ENCODE results near the gene DYNC1H1.
"Not testable (repeated sequence)": the region's sequence is repeated elsewhere in the genome, so short reads cannot be mapped to it uniquely, and the experiment has no call there.

The DYNC1H1 gene

DNA sequence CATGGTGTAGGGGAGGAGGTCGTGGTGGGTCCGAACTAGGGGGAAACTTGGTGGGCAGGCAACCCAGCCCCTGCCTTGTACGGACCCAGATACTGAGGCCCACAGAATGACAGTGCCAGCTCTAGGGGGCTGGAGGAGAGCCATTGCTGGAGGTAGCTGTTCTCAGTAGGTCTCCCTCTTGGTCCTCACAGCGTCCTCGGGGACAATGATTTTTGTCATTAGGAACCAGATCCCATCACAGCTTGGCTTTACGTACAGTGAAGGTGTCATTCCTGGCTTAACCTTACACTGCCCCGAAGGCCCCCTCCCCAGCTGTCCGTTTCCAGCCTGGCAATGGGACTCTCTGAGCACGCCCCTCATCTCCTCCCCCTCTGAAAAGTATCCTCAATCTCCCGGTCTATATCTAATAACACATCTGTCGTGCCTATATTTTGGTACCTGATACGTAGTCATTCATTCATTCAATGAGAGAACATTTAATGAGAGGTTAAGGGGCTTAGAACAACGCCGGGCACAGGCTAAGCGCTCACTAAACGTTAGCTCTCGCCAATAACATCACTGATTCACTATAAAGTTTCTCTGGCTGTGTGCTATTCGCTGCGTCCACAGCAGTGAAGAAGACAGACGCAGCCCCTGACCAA is 597 bp upstream of the DYNC1H1 start:
- no peak for DNase-seq (ENCODE audit: low spot score)

GRCh38 chr14:101965181-101965544 is 790 bp downstream of the DYNC1H1 start:
- peak; percentile 53 for DNase-seq (ENCODE audit: low spot score)

DNA sequence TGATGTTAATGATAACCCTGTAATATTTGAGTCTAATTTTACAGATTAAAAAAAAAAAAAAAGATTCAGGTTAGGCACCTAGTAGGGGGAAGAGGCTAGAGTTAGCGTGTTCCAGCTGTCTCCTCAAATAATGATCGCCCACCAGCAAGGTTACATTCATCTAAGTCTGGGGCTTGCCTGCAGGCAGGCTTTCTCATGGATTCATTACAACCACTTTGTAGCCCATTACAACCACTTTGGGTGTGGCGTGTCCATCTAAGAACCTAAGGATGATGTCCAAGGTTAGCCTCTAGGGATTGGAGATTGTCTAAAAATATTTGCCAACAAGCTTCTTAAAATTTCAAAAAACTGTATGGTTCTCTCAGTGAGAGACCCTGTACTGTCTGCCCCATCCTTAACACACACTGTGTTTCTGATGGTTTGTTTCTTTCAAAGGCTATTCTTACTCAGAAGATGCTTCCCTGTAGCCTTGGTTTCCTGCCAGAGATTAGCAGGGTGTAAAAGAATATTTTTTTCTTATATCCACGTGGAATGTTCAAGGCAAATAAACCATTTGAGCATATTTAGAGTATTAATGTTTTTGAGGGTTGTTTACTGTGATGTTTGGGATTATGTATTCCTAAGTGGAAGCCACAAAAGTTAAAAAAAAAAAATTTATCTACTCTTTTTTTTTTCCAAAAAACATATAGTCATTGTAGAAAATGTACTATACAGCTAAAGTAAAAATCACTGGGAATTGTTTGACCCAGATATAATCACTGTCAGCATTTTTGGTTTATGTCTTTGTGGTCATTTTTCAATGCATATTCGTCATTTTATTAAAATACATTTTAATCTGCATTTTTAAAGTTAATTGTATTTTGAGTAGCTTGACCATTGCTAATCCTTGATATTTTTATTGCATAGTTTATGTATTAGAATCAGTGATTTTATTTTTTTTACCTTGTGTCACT is 1.7 kb downstream of the DYNC1H1 start:
- DNase-seq (ENCODE audit: low spot score) = no peak

DNA sequence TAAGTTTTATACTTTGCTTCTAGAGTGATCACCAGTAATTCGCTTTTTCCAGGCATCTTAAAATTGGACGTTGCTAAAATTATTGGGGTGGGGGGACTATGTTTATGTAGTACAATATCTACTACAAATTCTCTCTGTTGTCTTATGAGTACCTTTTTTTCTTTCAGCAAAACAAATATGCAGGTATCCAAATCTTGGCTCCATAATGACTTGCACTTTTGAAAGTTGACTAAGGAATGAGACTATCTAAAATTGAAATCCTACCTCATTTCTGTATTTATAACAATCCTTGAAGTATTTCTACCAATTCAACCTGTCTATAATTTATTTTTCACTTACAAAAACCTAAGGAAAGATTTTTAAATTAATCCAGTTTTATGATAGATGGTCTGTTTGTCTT is 2.4 kb downstream of the DYNC1H1 start:
- DNase-seq (ENCODE audit: low spot score) = no peak

GRCh38 chr14:101968186-101968585 is 3.8 kb downstream of the DYNC1H1 start:
- no peak for DNase-seq (ENCODE audit: low spot score)

DNA sequence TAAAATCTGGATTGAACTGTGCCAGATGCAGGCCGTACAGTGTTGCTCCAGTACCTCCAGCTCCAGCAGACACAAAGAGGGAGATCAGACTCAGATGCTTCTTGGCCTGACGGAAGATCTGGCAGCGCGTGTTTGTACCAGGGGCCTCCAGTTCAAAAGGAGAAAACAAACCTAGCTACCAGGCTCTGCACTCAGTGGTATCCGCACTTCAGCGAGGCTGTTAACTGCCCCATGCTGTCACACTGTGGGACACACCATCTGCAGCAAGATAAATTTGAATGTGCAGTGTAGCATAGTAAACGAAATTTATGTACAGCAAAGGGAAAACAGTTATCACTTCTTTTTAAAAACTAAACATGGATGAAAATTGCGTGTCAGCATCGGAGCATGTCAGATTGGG is 5.1 kb downstream of the DYNC1H1 start:
- peak; percentile 88 for DNase-seq (ENCODE audit: low spot score)

DNA sequence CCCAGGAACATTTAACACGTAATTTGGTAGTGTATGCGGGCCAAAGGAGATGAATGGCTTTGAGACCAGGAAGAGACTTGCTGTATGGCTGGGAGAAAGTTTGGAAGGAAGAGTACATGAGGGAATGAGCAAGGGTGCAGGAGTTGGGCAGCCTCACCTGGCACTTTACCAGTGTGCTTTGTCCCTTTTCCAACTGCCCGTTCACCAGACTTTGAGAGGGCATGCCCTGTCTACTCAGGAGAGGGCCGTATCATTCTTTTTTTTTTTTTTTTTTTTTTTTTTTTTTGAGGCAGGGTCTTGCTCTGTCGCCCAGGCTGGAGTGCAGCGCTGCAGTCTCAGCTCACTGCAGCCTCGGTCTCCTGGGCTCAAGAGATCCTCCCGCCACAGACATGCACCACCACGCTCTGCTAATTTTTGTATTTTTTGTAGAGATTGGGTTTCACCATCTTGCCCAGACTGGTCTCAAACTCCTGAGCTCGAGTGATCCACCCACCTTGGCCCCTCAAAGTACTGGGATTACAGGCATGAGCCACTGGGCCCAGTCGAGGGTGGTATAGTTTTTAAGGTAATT is 6.5 kb downstream of the DYNC1H1 start:
- DNase-seq (ENCODE audit: low spot score) = no peak

GRCh38 chr14:101971458-101971857 is 7.1 kb downstream of the DYNC1H1 start:
- DNase-seq (ENCODE audit: low spot score) = not testable (repeated sequence)

- DNase-seq (ENCODE audit: low spot score) = peak; percentile 93
Observed at GRCh38 chr14:101972126-101972866, 7.9 kb downstream of the DYNC1H1 start.

- DNase-seq (ENCODE audit: low spot score) = no peak
Observed at GRCh38 chr14:101973356-101973755, 9.0 kb downstream of the DYNC1H1 start.

DNA sequence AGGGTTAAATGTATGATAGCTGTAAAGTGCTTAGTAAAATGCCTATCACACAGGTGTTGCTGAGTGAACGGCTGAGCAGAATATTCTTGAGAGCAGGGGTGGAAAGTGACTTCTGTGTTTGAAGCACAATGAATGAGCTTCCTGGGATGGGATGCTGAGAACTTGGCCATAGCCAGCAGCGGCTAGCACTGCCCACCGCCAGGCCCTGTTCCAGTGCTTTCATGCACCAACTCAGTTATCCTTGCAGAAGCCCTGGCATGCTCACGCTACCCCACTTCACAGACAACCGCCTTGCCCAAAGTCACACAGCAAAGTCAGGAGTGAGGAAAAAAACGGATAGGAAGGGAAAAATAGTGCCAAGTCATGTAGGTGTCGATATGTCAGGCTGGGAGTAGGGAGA is 10.9 kb downstream of the DYNC1H1 start:
- DNase-seq (ENCODE audit: low spot score) = peak; percentile 46

GRCh38 chr14:101977311-101978071 is 13.1 kb downstream of the DYNC1H1 start:
- DNase-seq (ENCODE audit: low spot score) = no peak

GRCh38 chr14:101979666-101980065 is 15.3 kb downstream of the DYNC1H1 start:
- DNase-seq (ENCODE audit: low spot score) = no peak

DNA sequence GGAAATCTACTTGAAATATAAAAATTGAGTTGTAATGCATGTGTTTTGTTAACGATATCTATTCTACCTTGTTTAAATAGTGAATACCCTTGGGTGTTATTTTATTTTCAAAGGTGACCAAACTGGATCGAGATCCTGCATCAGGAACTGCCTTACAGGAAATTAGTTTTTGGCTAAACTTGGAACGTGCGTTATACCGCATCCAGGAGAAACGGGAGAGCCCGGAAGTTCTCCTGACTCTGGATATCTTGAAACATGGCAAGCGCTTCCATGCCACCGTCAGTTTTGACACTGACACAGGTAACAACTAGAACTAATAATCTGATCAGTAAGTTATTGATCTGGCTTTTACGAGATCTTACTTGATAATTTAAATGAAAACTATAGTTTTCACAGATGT is 15.9 kb downstream of the DYNC1H1 start:
- no peak for DNase-seq (ENCODE audit: low spot score)

GRCh38 chr14:101980700-101981099 is 16.3 kb downstream of the DYNC1H1 start:
- peak; percentile 70 for DNase-seq (ENCODE audit: low spot score)

GRCh38 chr14:101982621-101983020 is 18.2 kb downstream of the DYNC1H1 start:
- no peak for DNase-seq (ENCODE audit: low spot score)

GRCh38 chr14:101984831-101985230 is 20.5 kb downstream of the DYNC1H1 start:
- not testable (repeated sequence) for DNase-seq (ENCODE audit: low spot score)

GRCh38 chr14:101985957-101986356 is 21.6 kb downstream of the DYNC1H1 start:
- no peak for DNase-seq (ENCODE audit: low spot score)

DNA sequence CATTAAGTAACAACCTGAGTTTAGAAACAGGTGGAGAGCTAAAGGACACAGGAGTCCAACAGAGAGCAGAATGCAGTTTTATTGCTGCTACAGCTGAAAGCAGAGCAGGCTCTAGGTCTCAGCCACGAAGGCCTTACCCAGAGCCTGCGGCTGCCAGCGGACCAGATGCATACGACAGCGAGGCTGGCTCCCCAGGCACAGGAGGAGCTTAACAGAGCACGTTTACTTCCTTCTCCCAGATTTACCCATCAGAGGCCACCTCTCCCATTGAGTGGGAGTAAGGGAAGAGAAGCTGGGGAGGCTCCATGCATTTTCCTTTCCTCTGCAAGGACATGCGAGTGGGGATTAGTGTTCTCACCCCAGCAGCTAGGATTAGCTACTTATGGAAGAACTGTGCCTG is 22.6 kb downstream of the DYNC1H1 start:
- no peak for DNase-seq (ENCODE audit: low spot score)

- DNase-seq (ENCODE audit: low spot score) = no peak
Observed at GRCh38 chr14:101988377-101988776, 24.0 kb downstream of the DYNC1H1 start.

- DNase-seq (ENCODE audit: low spot score) = no peak
Observed at GRCh38 chr14:101991352-101991751, 27.0 kb downstream of the DYNC1H1 start.

GRCh38 chr14:101992708-101993107 is 28.3 kb downstream of the DYNC1H1 start:
- DNase-seq (ENCODE audit: low spot score) = no peak

Data from cerebellar cortex (tissue), 1 donor.